Hepatocyte (in vitro differentiated cells): Measurements from ENCODE around the gene TMEM161B. TPM values are rescaled to one million over a fixed set of nuclear protein-coding genes. Genes with fewer than 3 reads are reported as not detected.
"Not testable (repeated sequence)": the region's sequence is repeated elsewhere in the genome, so short reads cannot be mapped to it uniquely, and the experiment has no call there.

Experiments
- DNase-seq: peaks from one replicate; pipeline ENCODE4 v3.0.0-alpha.2; 2016; ENCODE audit warnings: low spot score
- H2AFZ ChIP-seq: fragments of 200-600 bp; sonication (generic); 2 replicates; pipeline ENCODE4 v1.6.0; 2016; ENCODE audit warnings: antibody characterized with exemption, mild to moderate bottlenecking
- H3K27ac ChIP-seq: fragments of 200-600 bp; sonication (generic); 2 replicates; pipeline ENCODE4 v1.5.1; 2016; ENCODE audit warnings: mild to moderate bottlenecking
- H3K27me3 ChIP-seq: fragments of 200-600 bp; sonication (generic); 2 replicates; pipeline ENCODE4 v1.6.1; 2016
- H3K36me3 ChIP-seq: fragments of 200-600 bp; sonication (generic); replicated peaks from 2 replicates; pipeline ENCODE4 v1.5.1; 2016; ENCODE audit warnings: low read depth; ENCODE audit not compliant: insufficient read depth
- H3K4me1 ChIP-seq: fragments of 200-600 bp; sonication (generic); 2 replicates; pipeline ENCODE4 v1.5.1; 2016; ENCODE audit warnings: mild to moderate bottlenecking, moderate library complexity; ENCODE audit not compliant: insufficient read depth
- H3K4me2 ChIP-seq: fragments of 200-600 bp; sonication (generic); 2 replicates; pipeline ENCODE4 v1.6.0; 2016
- H3K4me3 ChIP-seq: fragments of 200-600 bp; sonication (generic); 2 replicates; pipeline ENCODE4 v1.5.1; 2016; ENCODE audit warnings: mild to moderate bottlenecking
- H3K79me2 ChIP-seq: fragments of 200-600 bp; sonication (generic); 2 replicates; pipeline ENCODE4 v1.6.0; 2017; ENCODE audit warnings: mild to moderate bottlenecking
- H3K9me2 ChIP-seq: fragments of 200-600 bp; sonication (generic); replicated peaks from 2 replicates; pipeline ENCODE4 v1.6.0; 2017; ENCODE audit warnings: mild to moderate bottlenecking; ENCODE audit not compliant: insufficient read depth
- H3K9me3 ChIP-seq: fragments of 200-600 bp; sonication (generic); 2 replicates; pipeline ENCODE4 v1.5.1; 2016; ENCODE audit warnings: low read depth, mild to moderate bottlenecking
- H4K20me1 ChIP-seq: fragments of 200-600 bp; sonication (generic); 2 replicates; pipeline ENCODE4 v1.6.0; 2016; ENCODE audit warnings: mild to moderate bottlenecking; ENCODE audit not compliant: insufficient read depth, poor library complexity, severe bottlenecking
- EZH2 ChIP-seq: fragments of 200-600 bp; sonication (generic); IDR thresholded peaks from 2 replicates; pipeline ENCODE4 v1.6.1; 2016; ENCODE audit warnings: antibody characterized with exemption, mild to moderate bottlenecking, borderline replicate concordance
- EZH2phosphoT487 ChIP-seq: fragments of 200-600 bp; sonication (generic); IDR thresholded peaks from one replicate; pipeline ENCODE4 v1.6.1; 2018; ENCODE audit warnings: antibody characterized with exemption, mild to moderate bottlenecking, low read depth, moderate library complexity; ENCODE audit not compliant: unreplicated experiment, severe bottlenecking
- WGBS: methylation state at CpG from one replicate; pipeline ENCODE4 v1.1.6; 2016; ENCODE audit warnings: low lambda C conversion rate; ENCODE audit errors: missing lambda C conversion rate; 5-methylcytosine and 5-hydroxymethylcytosine counted together
- polyA plus RNA-seq: library from polyadenylated mRNA; unstranded; fragments of >200 nt; fragmentation: Nextera tagmentation; extraction: Ambion mirVana; gene quantifications from 2 replicates; pipeline ENCODE4 v1.2.1, GENCODE V29; 2016
- total RNA-seq: library from RNA; depleted of rRNA; stranded (reverse); fragments of >200 nt; gene quantifications from 2 replicates; pipeline ENCODE4 v1.2.3, GENCODE V29; 2014
- TF ChIP-seq, protein P1 (sequence below): fragments of 200-600 bp; sonication (generic); IDR thresholded peaks from 2 replicates; pipeline ENCODE4 v1.5.1; 2016; ENCODE audit warnings: antibody characterized with exemption, mild to moderate bottlenecking; ENCODE audit not compliant: poor library complexity

Gene TMEM161B
- total and polyA plus RNA-seq, 2 experiments from 2014 or later: 13.9 to 31.7 TPM

DNA sequence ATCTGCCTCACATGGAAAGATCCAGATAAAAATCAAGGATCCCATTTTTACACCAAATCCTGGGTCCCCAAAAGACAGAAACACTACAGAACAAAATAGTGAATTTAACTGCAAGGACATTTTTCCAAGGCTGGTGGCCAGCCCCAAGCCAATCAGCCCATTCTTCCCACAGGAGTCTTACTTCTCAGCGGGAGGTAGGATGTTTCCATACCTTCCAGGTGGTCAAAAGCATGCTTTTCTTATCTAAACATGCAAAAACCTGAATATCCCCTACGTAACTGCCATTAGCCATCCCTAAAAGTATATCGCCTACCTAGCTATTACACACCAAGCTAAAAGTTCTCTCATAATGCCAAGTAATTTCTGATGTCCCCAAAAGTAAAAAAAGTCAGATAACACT lies 20.6 kb downstream of the TMEM161B start:
- Histone ChIP-seq H3K36me3 (no peaks in the 10 kb centered on the region), H3K4me1 (peaks cover 8% of the 10 kb centered on the region), H2AFZ (no peak overlapping the region), H3K4me3 (no peak overlapping the region), H3K27me3 (no peaks in the 10 kb centered on the region), H3K9me3 (no peaks in the 10 kb centered on the region), H3K27ac (no peak overlapping the region), H3K9me2 (no peaks in the 10 kb centered on the region), H3K79me2 (peaks cover 93% of the 10 kb centered on the region), H3K4me2 (no peak overlapping the region), H4K20me1 (peaks cover 3% of the 10 kb centered on the region)
- WGBS: 88% methylated on average over 3 of the region's 3 CpGs
- TF ChIP-seq EZH2phosphoT487 (no peak), EZH2 (no peak)
- TF ChIP-seq, protein P1, sequence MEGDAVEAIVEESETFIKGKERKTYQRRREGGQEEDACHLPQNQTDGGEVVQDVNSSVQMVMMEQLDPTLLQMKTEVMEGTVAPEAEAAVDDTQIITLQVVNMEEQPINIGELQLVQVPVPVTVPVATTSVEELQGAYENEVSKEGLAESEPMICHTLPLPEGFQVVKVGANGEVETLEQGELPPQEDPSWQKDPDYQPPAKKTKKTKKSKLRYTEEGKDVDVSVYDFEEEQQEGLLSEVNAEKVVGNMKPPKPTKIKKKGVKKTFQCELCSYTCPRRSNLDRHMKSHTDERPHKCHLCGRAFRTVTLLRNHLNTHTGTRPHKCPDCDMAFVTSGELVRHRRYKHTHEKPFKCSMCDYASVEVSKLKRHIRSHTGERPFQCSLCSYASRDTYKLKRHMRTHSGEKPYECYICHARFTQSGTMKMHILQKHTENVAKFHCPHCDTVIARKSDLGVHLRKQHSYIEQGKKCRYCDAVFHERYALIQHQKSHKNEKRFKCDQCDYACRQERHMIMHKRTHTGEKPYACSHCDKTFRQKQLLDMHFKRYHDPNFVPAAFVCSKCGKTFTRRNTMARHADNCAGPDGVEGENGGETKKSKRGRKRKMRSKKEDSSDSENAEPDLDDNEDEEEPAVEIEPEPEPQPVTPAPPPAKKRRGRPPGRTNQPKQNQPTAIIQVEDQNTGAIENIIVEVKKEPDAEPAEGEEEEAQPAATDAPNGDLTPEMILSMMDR: no peak
- DNase-seq: no peak

DNA sequence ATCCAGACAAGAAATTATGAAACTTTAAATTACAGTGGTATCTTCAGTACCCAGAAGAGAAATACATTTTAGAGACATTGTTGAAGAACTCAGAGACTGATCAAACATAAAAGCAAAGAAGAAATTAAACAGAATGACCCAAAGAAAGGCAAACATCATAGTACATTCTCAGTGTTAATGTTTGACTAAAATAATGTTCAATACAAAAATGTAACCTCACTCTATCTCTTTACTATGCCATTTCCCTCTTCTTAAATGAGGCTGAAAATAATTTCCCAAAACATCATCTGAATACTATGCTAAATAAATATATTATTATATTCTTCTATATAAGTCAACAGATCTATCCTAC lies 22.8 kb downstream of the TMEM161B start:
- Histone ChIP-seq H3K9me3 (no peaks in the 10 kb centered on the region), H2AFZ (no peak overlapping the region), H3K27ac (peak overlapping the region; percentile 33), H4K20me1 (peaks cover 3% of the 10 kb centered on the region), H3K4me3 (no peak overlapping the region), H3K27me3 (no peaks in the 10 kb centered on the region), H3K79me2 (peaks cover 93% of the 10 kb centered on the region), H3K36me3 (no peaks in the 10 kb centered on the region), H3K4me1 (peaks cover 8% of the 10 kb centered on the region), H3K9me2 (no peaks in the 10 kb centered on the region), H3K4me2 (peak overlapping the region; percentile 29)
- TF ChIP-seq EZH2phosphoT487: no peak
- no peak for TF ChIP-seq EZH2
- TF ChIP-seq, protein P1: no peak
- no peak for DNase-seq

DNA sequence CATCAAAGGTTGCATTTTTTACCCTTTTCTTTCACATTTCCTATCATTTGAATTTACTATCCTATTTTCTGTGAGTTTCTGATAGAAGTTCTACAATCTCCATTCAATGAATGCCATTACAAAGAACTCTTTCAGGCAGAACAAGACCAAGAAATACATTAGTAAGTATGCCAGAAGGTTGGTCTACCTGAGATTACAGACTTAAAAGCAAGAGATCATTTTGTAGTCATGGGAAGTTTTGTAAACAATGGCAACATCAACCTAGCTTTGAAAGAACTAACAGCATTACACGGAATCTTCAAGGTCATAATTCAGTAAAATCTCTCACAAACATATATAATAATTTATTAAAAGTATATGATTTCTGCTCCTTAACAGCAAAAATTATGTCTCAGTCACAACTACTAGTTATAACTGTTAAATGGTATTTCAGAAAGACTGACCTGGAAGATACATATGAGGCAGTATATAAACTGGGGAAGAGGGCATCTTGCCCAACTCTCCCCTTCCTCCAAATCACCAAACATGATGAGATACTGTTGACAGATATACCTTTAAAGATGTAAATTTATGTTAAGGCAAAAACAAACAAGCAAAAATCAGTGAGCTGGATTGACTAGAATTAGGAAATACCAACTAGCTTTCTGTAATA lies 23.3 kb downstream of the TMEM161B start:
- no peaks in the 10 kb centered on the region for H3K36me3 ChIP-seq
- 60% methylated on average over 1 of the region's 1 CpG for WGBS
- H3K9me2 ChIP-seq: no peaks in the 10 kb centered on the region
- no peak overlapping the region for H2AFZ ChIP-seq
- H3K79me2 ChIP-seq: peaks cover 93% of the 10 kb centered on the region
- H4K20me1 ChIP-seq: peaks cover 3% of the 10 kb centered on the region
- peak overlapping the region; percentile 29 for H3K4me2 ChIP-seq
- peaks cover 8% of the 10 kb centered on the region for H3K4me1 ChIP-seq
- H3K9me3 ChIP-seq: no peaks in the 10 kb centered on the region
- TF ChIP-seq EZH2phosphoT487 (no peak), EZH2 (no peak)
- TF ChIP-seq, protein P1: no peak
- peak overlapping the region; percentile 33 for H3K27ac ChIP-seq
- no peak for DNase-seq
- no peak overlapping the region for H3K4me3 ChIP-seq
- no peaks in the 10 kb centered on the region for H3K27me3 ChIP-seq

DNA sequence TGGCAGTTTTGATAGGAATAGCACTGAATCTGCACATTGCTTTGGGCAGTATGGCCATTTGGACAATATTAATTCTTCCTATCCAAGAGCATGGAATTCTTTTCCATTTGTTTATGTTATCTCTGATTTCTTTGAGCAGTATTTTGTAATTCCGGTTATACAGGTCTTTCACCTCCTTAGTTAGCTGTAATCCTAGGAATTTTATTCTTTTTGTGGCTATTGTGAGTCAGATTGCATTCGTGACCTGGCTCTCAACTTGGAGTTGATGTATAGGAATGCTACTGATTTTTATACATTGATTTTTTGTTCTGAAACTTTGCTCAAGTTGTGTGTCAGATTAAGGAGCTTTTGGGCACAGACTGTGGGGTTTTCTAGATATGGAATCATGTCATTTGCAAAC lies 24.0 kb downstream of the TMEM161B start:
- H2AFZ ChIP-seq: no peak overlapping the region
- DNase-seq: no peak
- peak overlapping the region; percentile 29 for H3K4me2 ChIP-seq
- no peaks in the 10 kb centered on the region for H3K9me2 ChIP-seq
- H3K79me2 ChIP-seq: peaks cover 93% of the 10 kb centered on the region
- H4K20me1 ChIP-seq: peaks cover 3% of the 10 kb centered on the region
- H3K27ac ChIP-seq: peak overlapping the region; percentile 33
- H3K9me3 ChIP-seq: no peaks in the 10 kb centered on the region
- peaks cover 8% of the 10 kb centered on the region for H3K4me1 ChIP-seq
- no peak overlapping the region for H3K4me3 ChIP-seq
- WGBS: 72% methylated on average over 2 of the region's 2 CpGs
- H3K27me3 ChIP-seq: no peaks in the 10 kb centered on the region
- H3K36me3 ChIP-seq: no peaks in the 10 kb centered on the region
- no peak for TF ChIP-seq EZH2
- TF ChIP-seq, protein P1: no peak
- TF ChIP-seq EZH2phosphoT487: no peak

DNA sequence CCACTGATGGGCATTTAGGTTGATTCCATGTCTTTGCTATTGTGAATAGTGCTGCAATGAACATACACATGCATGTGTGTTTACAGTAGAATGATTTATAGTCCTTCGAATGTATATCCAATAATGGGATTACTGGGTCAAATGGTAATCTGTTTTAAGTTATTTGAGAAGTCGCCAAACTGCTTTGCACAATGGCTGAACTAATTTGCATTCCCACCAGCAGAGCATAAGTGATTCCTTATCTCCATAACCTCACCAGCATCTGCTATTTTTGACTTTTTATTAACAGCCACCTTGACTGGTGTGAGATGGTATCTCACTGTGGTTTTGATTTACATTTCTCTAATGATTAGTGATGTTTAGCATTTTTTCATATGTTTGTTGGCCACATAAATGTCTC lies 25.2 kb downstream of the TMEM161B start:
- H3K27me3 ChIP-seq, H3K4me3 ChIP-seq, H2AFZ ChIP-seq, H3K9me2 ChIP-seq, DNase-seq, H3K27ac ChIP-seq, H3K9me3 ChIP-seq, H3K4me1 ChIP-seq, H3K36me3 ChIP-seq, H3K4me2 ChIP-seq, H4K20me1 ChIP-seq: not testable (repeated sequence)
- H3K79me2 ChIP-seq: peaks cover 93% of the 10 kb centered on the region
- 67% methylated on average over 2 of the region's 2 CpGs for WGBS
